ENCODE measurements around the gene MSRB2. TPM values are rescaled to one million over a fixed set of nuclear protein-coding genes. Genes with fewer than 3 reads are reported as not detected.

Gene MSRB2
- total RNA-seq, 4 donors from 2014 or later: 3.9 to 15.1 (median 9.1) TPM

- WGBS, 2 donors: 63 to 72% methylated on average over 2 of the region's 2 CpGs
- intact Hi-C loops (cut with DNase I; ENCODE audit: low total_unique reads): no loop called here
- TF ChIP-seq CTCF (IDR thresholded peaks at IDR 0.05): no peak
- TF ChIP-seq POLR2A (IDR thresholded peaks at IDR 0.05): no peak
These were observed 4.4 kb downstream of the MSRB2 start for GRCh38 chr10:23099816-23100215.

GRCh38 chr10:23100331-23101030, 5.1 kb downstream of the MSRB2 start:
- intact Hi-C loops (cut with DNase I; ENCODE audit: low total_unique reads): no loop called here
- 59 to 70% methylated on average over 6 of the region's 6 CpGs for WGBS, 2 donors
- TF ChIP-seq CTCF (IDR thresholded peaks at IDR 0.05) (no peak), POLR2A (IDR thresholded peaks at IDR 0.05) (no peak)
- no peak for DNase-seq (ENCODE audit: low spot score in 2 of 2)
- H3K4me3 ChIP-seq (ENCODE audit: low read depth, poor library complexity, severe bottlenecking): no peak overlapping the region

More at GRCh38 chr10:23099816-23100215, 4.4 kb downstream of the MSRB2 start:
- H3K4me3 ChIP-seq (ENCODE audit: low read depth, poor library complexity, severe bottlenecking): no peak overlapping the region
- DNase-seq (ENCODE audit: low spot score in 2 of 2): no peak

DNA sequence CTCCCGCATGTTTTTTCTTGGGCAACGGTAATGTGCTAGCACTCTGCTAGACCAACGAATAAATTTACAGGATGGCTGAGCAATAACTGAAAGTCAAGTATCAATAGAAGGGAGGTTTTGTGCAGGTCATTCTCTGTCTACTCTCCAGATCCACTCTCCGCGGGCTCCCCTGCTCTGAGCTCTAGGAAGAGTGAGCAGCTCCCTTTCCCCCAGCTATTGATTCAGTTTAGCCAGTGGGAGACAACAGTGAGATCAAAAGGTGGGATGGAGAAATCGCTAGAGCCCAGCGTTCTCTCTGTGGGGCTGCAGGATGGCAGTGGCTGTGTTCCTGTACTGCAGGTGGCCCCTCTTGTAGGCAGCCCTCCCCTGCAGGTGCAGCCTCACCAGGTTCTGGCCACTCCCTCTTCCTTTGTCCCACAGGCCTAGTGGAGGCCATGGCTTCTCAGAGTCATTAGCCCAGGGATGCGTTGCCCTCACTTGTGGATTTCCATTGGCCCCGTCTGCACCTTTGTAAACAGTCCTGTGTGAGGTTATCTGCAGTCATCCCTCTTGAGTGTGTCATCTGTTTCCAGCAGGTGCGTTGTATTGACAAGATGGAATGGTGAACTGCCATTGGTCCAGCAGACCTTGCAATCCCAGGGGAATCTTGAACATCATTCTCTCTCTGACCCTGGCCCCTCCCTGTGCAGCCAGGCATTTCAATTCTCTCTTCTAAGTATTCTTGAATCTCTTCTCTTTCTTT, 11.1 kb downstream of the MSRB2 start:
- intact Hi-C loops (cut with DNase I; ENCODE audit: low total_unique reads): no loop called here
- H3K4me3 ChIP-seq (ENCODE audit: low read depth, poor library complexity, severe bottlenecking): no peak overlapping the region
- WGBS, 2 donors: 91 to 98% methylated on average over 10 of the region's 10 CpGs
- no peak for TF ChIP-seq CTCF (IDR thresholded peaks at IDR 0.05)
- TF ChIP-seq POLR2A (IDR thresholded peaks at IDR 0.05): no peak
- no peak for DNase-seq (ENCODE audit: low spot score in 2 of 2)

- no peak overlapping the region for H3K4me3 ChIP-seq (ENCODE audit: low read depth, poor library complexity, severe bottlenecking)
- DNase-seq (ENCODE audit: low spot score in 2 of 2): no peak
- 75 to 79% methylated on average over 13 of the region's 13 CpGs for WGBS, 2 donors
- intact Hi-C loops (cut with DNase I; ENCODE audit: low total_unique reads): no loop called here
- TF ChIP-seq POLR2A (IDR thresholded peaks at IDR 0.05) (no peak), CTCF (IDR thresholded peaks at IDR 0.05) (no peak)
These were observed 15.5 kb downstream of the MSRB2 start for GRCh38 chr10:23110722-23111516.

DNA sequence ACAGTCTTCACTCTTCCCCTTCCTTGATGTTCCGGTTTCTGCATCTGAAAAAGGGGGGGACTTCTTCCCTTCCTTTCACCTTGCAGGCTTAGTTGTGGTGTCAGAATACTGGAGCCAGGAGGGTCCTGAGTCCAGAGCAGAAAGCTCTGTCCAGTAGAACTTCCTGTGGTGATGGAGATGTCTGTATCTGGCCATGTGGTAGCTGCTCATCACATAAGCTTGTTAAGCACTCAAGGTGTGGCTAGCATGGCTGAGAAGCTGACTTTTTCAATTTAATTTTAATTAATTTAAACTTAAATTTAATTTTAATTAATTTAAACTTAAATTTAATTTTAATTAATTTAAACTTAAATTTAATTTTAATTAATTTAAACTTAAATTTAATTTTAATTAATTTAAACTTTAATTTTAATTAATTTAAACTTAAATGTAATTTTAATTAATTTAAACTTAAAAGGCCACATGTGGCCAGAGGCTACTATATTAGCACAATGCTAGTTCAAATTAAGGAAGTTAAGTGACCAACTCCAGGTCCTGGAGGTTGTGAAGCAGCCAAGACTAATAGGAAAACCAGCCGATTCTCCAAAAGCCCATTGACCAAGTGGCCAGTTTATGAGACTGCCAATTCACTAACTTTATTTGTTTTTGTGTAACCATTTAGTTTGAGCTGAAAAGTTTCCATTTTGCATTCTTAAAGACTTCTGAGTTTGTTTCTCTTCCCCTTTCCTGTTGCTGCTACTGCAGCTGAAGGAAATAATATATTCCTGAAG, 16.3 kb downstream of the MSRB2 start:
- WGBS, 2 donors: 88 to 90% methylated on average over 2 of the region's 2 CpGs
- intact Hi-C loops (cut with DNase I; ENCODE audit: low total_unique reads): no loop called here
- DNase-seq (ENCODE audit: low spot score in 2 of 2): no peak
- no peak overlapping the region for H3K4me3 ChIP-seq (ENCODE audit: low read depth, poor library complexity, severe bottlenecking)
- TF ChIP-seq POLR2A (IDR thresholded peaks at IDR 0.05): no peak
- TF ChIP-seq CTCF (IDR thresholded peaks at IDR 0.05): no peak

Data from lower leg skin (tissue), 4 donors.